WTC11 (cell line): ENCODE data around the gene ZFYVE28.

Experiments used
- AFF4 ChIP-seq: sonication (generic); formaldehyde crosslinking; IDR thresholded peaks from 2 replicates; pipeline ENCODE4 v1.8.1; 2023; ENCODE audit warnings: mild to moderate bottlenecking, missing genetic modification reagents, borderline replicate concordance
- CTCF ChIP-seq: fragments of 200-600 bp; IDR thresholded peaks from 2 replicates; pipeline ENCODE4 v1.8.0; 2022; ENCODE audit warnings: antibody characterized with exemption
- ELF4 ChIP-seq: sonication (generic); formaldehyde crosslinking; IDR thresholded peaks from 2 replicates; pipeline ENCODE4 v1.8.1; 2022; ENCODE audit warnings: low read depth, mild to moderate bottlenecking, moderate library complexity, missing genetic modification reagents
- JUN ChIP-seq: sonication (generic); formaldehyde crosslinking; IDR thresholded peaks from 2 replicates; pipeline ENCODE4 v1.8.0; 2023; ENCODE audit warnings: mild to moderate bottlenecking, missing genetic modification reagents
- NR3C1 ChIP-seq: sonication (generic); formaldehyde crosslinking; conservative IDR thresholded peaks from 2 replicates; pipeline ENCODE4 v1.8.1; 2023; ENCODE audit warnings: low read depth, mild to moderate bottlenecking, missing genetic modification reagents
- SMAD3 ChIP-seq: sonication (generic); formaldehyde crosslinking; IDR thresholded peaks from 2 replicates; pipeline ENCODE4 v1.8.0; 2022; ENCODE audit warnings: missing genetic modification reagents, mild to moderate bottlenecking, borderline replicate concordance
- SMAD4 ChIP-seq: sonication (generic); formaldehyde crosslinking; IDR thresholded peaks from 2 replicates; pipeline ENCODE4 v1.8.0; 2022; ENCODE audit warnings: mild to moderate bottlenecking, missing genetic modification reagents
- SP1 ChIP-seq: sonication (generic); formaldehyde crosslinking; conservative IDR thresholded peaks from 2 replicates; pipeline ENCODE4 v1.8.1; 2022; ENCODE audit warnings: missing genetic modification reagents
- STAT6 ChIP-seq: sonication (generic); formaldehyde crosslinking; conservative IDR thresholded peaks from 2 replicates; pipeline ENCODE4 v1.8.1; 2023; ENCODE audit warnings: mild to moderate bottlenecking, low read depth, missing genetic modification reagents, moderate library complexity
- TCF7 ChIP-seq: sonication (generic); formaldehyde crosslinking; IDR thresholded peaks from 2 replicates; pipeline ENCODE4 v1.8.0; 2022; ENCODE audit warnings: mild to moderate bottlenecking, low read depth, missing genetic modification reagents, moderate library complexity
- USF2 ChIP-seq: sonication (generic); formaldehyde crosslinking; IDR thresholded peaks from 2 replicates; pipeline ENCODE4 v1.8.1; 2023; ENCODE audit warnings: mild to moderate bottlenecking, missing genetic modification reagents, moderate library complexity
- ZNF138 ChIP-seq: sonication (generic); formaldehyde crosslinking; conservative IDR thresholded peaks from 2 replicates; pipeline ENCODE4 v1.8.1; 2022; ENCODE audit warnings: mild to moderate bottlenecking, moderate library complexity, missing genetic modification reagents
- ZNF263 ChIP-seq: sonication (generic); formaldehyde crosslinking; IDR thresholded peaks from 2 replicates; pipeline ENCODE4 v1.8.1; 2022; ENCODE audit warnings: low read depth, mild to moderate bottlenecking, moderate library complexity, missing genetic modification reagents

- TF ChIP-seq CTCF (no peak), ZNF138 (CRISPR knock-in tag) (no peak), JUN (no peak), USF2 (CRISPR knock-in tag) (no peak), AFF4 (CRISPR knock-in tag) (no peak), STAT6 (no peak), TCF7 (no peak), NR3C1 (CRISPR knock-in tag) (no peak), ZNF263 (CRISPR knock-in tag) (no peak), SMAD3 (CRISPR knock-in tag) (no peak), SMAD4 (CRISPR knock-in tag) (no peak), ELF4 (CRISPR knock-in tag) (no peak), SP1 (CRISPR knock-in tag) (no peak)
These were observed 122.5 kb downstream of the ZFYVE28 start for GRCh38 chr4:2295900-2296442.
